Measurements from ENCODE around the gene TACO1.

DNA sequence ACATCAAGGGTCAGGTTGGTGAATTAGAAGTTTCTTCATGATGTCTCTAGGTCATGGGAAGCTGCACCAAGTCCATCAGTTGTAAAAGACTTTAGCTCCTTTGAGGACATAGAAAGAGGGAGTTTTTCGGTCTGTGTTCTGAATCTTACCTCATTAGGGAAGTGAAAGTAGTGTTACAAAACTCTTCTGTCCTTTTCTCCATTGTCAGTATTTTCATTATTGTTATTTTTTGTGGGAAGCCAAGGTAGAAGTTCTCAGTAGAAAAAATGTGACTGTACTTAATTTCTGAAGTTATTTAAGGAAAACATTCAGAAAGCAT lies 45.8 kb downstream of the TACO1 start:
- TF ChIP-seq CTCF (IDR thresholded peaks at IDR 0.05) = no peak
- TF ChIP-seq POLR2A (IDR thresholded peaks at IDR 0.05) = no peak
